K562 (cell line): Measurements from ENCODE around the gene AAMP.

Experiments used
- ARID2 ChIP-seq: fragments of 450-650 bp; IDR thresholded peaks from 2 replicates; pipeline ENCODE4 v1.6.1; 2017; ENCODE audit warnings: antibody characterized with exemption, mild to moderate bottlenecking
- EP300 ChIP-seq: IDR thresholded peaks from 2 replicates; pipeline ENCODE4 v1.6.1; 2012; ENCODE audit warnings: low read length, improper control_type of control experiment
- NRF1 ChIP-seq, 2 experiments: fragments of 450-650 bp; IDR thresholded peaks in 1 of 2; conservative IDR thresholded peaks in 1 of 2; 2 replicates each; pipeline ENCODE4 v1.6.1; 2014; ENCODE audit warnings: mild to moderate bottlenecking in 2 of 2
- POLR2A ChIP-seq: fragments of 450-650 bp; conservative IDR thresholded peaks from 2 replicates; pipeline ENCODE4 v1.6.1; 2016
- RAD51 ChIP-seq: fragments of 450-650 bp; IDR thresholded peaks from 2 replicates; pipeline ENCODE4 v1.7.1; 2016; ENCODE audit warnings: low read depth, mild to moderate bottlenecking, borderline replicate concordance
- SMARCC2 ChIP-seq: fragments of 450-650 bp; IDR thresholded peaks from 2 replicates; pipeline ENCODE4 v1.6.1; 2017; ENCODE audit warnings: antibody characterized with exemption, moderate library complexity, mild to moderate bottlenecking, low read depth
- SRF ChIP-seq, 2 experiments: fragments of 250-450, 450-650 bp in 1 of 2; sonication (Bioruptor Pico) in 1 of 2; sonication (generic) in 1 of 2; formaldehyde crosslinking; IDR thresholded peaks; 2 replicates each; pipeline versions ENCODE4 v1.5.0 to v1.5.1; 2020 to 2022; ENCODE audit warnings: mild to moderate bottlenecking in 1 of 2, missing genetic modification reagents in 1 of 2
- STAT5A ChIP-seq: IDR thresholded peaks from 2 replicates; pipeline ENCODE4 v1.6.1; 2012; ENCODE audit warnings: low read length, inconsistent platforms, borderline replicate concordance
- YBX1 ChIP-seq: fragments of 450-650 bp; IDR thresholded peaks from 2 replicates; pipeline ENCODE4 v1.7.1; 2016; ENCODE audit warnings: mild to moderate bottlenecking
- ZZZ3 ChIP-seq: fragments of 450-650 bp; IDR thresholded peaks from 2 replicates; pipeline ENCODE4 v1.6.1; 2016; ENCODE audit warnings: antibody characterized with exemption, mild to moderate bottlenecking, moderate library complexity
- TF ChIP-seq, protein P1 (sequence below), 3 experiments: IDR thresholded peaks in 2 of 3; conservative IDR thresholded peaks in 1 of 3; 2 replicates each; pipeline ENCODE4 v1.5.1; 2011 to 2012; ENCODE audit warnings: low read length in 3 of 3, mild to moderate bottlenecking in 3 of 3, control low read depth in 2 of 3, improper control_type of control experiment in 1 of 3, inconsistent platforms in 1 of 3, low read depth in 1 of 3, mixed read lengths in 1 of 3, moderate library complexity in 1 of 3; ENCODE audit not compliant: insufficient read depth in 2 of 3
- TF ChIP-seq, protein P2 (sequence below): sonication (generic); formaldehyde crosslinking; IDR thresholded peaks from 2 replicates; pipeline ENCODE4 v1.8.0; 2022; ENCODE audit warnings: mild to moderate bottlenecking, missing genetic modification reagents, borderline replicate concordance
- TF ChIP-seq, protein P3 (sequence below): sonication (generic); formaldehyde crosslinking; IDR thresholded peaks from 2 replicates; pipeline ENCODE4 v1.8.1; 2022; ENCODE audit warnings: missing genetic modification reagents
- TF ChIP-seq, protein P4 (sequence below): sonication (generic); formaldehyde crosslinking; IDR thresholded peaks from 2 replicates; pipeline ENCODE4 v1.5.0; 2020; ENCODE audit warnings: missing genetic modification reagents

DNA sequence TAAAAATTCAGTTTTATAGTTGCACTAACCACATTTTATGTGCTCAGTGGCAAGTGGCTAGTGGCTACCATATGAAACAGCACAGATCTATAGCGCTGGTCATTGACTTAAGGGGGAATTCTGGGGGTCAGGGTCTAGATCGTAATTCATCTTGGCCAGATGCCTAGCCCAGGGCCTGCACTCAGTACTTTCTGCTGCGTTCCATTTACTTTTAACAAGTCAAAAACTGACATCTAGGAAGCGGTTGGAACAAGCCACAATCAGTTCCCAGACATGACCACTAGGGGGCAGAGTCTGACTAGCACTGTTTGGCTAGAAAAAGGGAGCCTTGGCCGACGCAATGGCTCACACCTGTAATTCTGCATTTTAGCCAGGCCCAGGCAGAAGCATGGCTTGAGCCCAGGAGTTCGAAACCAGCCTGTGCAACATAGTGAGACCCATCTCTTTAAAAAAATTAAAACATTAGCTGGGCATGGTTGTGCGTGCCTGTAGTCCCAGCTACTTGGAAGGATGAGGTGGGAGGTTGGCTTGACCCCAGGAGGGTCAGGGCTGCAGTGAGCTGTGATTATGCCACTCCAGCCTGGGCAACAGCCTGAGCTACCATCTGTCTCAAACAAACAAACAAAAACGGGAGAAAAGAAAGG lies 31.4 kb upstream of the AAMP start:
- TF ChIP-seq, protein P1, sequence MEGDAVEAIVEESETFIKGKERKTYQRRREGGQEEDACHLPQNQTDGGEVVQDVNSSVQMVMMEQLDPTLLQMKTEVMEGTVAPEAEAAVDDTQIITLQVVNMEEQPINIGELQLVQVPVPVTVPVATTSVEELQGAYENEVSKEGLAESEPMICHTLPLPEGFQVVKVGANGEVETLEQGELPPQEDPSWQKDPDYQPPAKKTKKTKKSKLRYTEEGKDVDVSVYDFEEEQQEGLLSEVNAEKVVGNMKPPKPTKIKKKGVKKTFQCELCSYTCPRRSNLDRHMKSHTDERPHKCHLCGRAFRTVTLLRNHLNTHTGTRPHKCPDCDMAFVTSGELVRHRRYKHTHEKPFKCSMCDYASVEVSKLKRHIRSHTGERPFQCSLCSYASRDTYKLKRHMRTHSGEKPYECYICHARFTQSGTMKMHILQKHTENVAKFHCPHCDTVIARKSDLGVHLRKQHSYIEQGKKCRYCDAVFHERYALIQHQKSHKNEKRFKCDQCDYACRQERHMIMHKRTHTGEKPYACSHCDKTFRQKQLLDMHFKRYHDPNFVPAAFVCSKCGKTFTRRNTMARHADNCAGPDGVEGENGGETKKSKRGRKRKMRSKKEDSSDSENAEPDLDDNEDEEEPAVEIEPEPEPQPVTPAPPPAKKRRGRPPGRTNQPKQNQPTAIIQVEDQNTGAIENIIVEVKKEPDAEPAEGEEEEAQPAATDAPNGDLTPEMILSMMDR (IDR thresholded peaks at IDR 0.05 in 2 of 3, conservative IDR thresholded peaks at IDR 0.05 in 1 of 3; ENCODE audit: insufficient read depth in 2 of 3, low read depth in 1 of 3, low read length in 3 of 3), result peak; percentile 84 to 92 (median 86)
- TF ChIP-seq, protein P2, sequence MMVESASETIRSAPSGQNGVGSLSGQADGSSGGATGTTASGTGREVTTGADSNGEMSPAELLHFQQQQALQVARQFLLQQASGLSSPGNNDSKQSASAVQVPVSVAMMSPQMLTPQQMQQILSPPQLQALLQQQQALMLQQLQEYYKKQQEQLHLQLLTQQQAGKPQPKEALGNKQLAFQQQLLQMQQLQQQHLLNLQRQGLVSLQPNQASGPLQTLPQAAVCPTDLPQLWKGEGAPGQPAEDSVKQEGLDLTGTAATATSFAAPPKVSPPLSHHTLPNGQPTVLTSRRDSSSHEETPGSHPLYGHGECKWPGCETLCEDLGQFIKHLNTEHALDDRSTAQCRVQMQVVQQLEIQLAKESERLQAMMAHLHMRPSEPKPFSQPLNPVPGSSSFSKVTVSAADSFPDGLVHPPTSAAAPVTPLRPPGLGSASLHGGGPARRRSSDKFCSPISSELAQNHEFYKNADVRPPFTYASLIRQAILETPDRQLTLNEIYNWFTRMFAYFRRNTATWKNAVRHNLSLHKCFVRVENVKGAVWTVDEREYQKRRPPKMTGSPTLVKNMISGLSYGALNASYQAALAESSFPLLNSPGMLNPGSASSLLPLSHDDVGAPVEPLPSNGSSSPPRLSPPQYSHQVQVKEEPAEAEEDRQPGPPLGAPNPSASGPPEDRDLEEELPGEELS (CRISPR knock-in tag), result no peak
- no peak for TF ChIP-seq SRF (CRISPR knock-in tag; IDR thresholded peaks at IDR 0.05)
- no peak for TF ChIP-seq EP300
- TF ChIP-seq RAD51, result no peak
- TF ChIP-seq ARID2, result peak; percentile 56
- no peak for TF ChIP-seq SMARCC2
- TF ChIP-seq POLR2A, result no peak
- TF ChIP-seq, protein P3, sequence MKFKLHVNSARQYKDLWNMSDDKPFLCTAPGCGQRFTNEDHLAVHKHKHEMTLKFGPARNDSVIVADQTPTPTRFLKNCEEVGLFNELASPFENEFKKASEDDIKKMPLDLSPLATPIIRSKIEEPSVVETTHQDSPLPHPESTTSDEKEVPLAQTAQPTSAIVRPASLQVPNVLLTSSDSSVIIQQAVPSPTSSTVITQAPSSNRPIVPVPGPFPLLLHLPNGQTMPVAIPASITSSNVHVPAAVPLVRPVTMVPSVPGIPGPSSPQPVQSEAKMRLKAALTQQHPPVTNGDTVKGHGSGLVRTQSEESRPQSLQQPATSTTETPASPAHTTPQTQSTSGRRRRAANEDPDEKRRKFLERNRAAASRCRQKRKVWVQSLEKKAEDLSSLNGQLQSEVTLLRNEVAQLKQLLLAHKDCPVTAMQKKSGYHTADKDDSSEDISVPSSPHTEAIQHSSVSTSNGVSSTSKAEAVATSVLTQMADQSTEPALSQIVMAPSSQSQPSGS (CRISPR knock-in tag), result no peak
- no peak for TF ChIP-seq YBX1
- TF ChIP-seq, protein P4, sequence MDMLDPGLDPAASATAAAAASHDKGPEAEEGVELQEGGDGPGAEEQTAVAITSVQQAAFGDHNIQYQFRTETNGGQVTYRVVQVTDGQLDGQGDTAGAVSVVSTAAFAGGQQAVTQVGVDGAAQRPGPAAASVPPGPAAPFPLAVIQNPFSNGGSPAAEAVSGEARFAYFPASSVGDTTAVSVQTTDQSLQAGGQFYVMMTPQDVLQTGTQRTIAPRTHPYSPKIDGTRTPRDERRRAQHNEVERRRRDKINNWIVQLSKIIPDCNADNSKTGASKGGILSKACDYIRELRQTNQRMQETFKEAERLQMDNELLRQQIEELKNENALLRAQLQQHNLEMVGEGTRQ, result no peak
- no peak for TF ChIP-seq NRF1 (conservative IDR thresholded peaks at IDR 0.05 in 1 of 2, IDR thresholded peaks at IDR 0.05 in 1 of 2)
- TF ChIP-seq STAT5A, result no peak; the same call in 1 of the 2 replicates
- TF ChIP-seq ZZZ3, result no peak
